GM12801 (cell line): ENCODE measurements around the gene SLC13A3.

Source experiments
- CTCF ChIP-seq: IDR thresholded peaks from one replicate; pipeline ENCODE4 v1.5.1; 2011; ENCODE audit warnings: control low read depth; ENCODE audit not compliant: insufficient read length; ENCODE audit errors: extremely low read depth

The SLC13A3 gene

GRCh38 chr20:46642265-46642968 lies 8.8 kb downstream of the SLC13A3 start:
- TF ChIP-seq CTCF = no peak

GRCh38 chr20:46641424-46641823 lies 9.8 kb downstream of the SLC13A3 start:
- no peak for TF ChIP-seq CTCF

- TF ChIP-seq CTCF = no peak
Measured at GRCh38 chr20:46640536-46641311, 10.5 kb downstream of the SLC13A3 start.

GRCh38 chr20:46640044-46640443 lies 11.2 kb downstream of the SLC13A3 start:
- TF ChIP-seq CTCF = no peak

GRCh38 chr20:46639587-46639986 lies 11.7 kb downstream of the SLC13A3 start:
- TF ChIP-seq CTCF = no peak

GRCh38 chr20:46638898-46639274 lies 12.4 kb downstream of the SLC13A3 start:
- TF ChIP-seq CTCF = no peak

- TF ChIP-seq CTCF = no peak
Measured at GRCh38 chr20:46638134-46638897, 12.9 kb downstream of the SLC13A3 start.
